Measurements from ENCODE around the gene RUVBL1.
"Not testable (repeated sequence)": the region's sequence is repeated elsewhere in the genome, so short reads cannot be mapped to it uniquely, and the experiment has no call there.

Gene RUVBL1

GRCh38 chr3:128123538-128124368, at the start of gene RUVBL1:
RUVBL1 (minus strand) TSS chr3:128123812; CDS start chr3:128123724, 88 bp downstream.
- DNase-seq, result peak; percentile 98

DNA sequence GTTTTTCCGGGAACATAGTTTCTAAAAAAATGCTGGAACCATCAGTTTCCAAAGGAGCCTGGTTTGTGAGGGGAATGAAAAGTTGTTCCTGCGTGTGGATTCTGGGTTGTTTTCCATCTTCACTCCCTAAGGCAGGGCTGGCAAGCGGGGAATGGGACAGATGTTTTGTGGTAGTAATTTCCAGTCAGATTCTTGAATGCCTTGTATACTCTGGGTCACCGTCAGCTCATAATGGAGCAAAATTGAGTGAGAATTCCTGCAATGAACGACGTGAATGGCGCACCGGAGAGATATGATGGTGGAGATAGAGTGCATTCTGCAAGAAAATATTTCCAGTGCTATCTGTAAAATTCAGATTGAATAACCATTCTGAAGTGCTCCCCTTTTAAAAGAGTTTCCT, 49.6 kb upstream of the RUVBL1 start:
- no peak for DNase-seq

GRCh38 chr3:128170866-128171516, 47.4 kb upstream of the RUVBL1 start:
- DNase-seq, result peak; percentile 73

DNA sequence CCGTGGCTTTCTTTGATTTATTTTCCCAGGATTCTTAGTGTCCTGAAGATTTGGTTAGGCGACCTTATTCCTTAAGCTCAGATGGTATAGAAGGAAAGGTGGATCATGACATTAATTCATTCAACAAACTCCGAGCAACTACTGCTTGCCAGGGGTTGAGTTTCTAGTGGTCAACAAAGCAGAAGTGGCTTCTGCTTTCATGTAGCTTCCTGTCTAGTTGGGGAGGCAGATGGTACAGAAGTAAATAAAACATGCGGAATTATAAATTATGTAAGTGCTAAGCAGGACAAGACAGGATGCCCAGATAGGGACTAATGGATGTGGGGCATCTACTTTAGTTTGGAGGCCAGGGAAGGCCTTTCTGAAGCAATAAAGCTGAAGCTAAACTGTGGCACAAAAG, 45.2 kb upstream of the RUVBL1 start:
- no peak for DNase-seq

DNA sequence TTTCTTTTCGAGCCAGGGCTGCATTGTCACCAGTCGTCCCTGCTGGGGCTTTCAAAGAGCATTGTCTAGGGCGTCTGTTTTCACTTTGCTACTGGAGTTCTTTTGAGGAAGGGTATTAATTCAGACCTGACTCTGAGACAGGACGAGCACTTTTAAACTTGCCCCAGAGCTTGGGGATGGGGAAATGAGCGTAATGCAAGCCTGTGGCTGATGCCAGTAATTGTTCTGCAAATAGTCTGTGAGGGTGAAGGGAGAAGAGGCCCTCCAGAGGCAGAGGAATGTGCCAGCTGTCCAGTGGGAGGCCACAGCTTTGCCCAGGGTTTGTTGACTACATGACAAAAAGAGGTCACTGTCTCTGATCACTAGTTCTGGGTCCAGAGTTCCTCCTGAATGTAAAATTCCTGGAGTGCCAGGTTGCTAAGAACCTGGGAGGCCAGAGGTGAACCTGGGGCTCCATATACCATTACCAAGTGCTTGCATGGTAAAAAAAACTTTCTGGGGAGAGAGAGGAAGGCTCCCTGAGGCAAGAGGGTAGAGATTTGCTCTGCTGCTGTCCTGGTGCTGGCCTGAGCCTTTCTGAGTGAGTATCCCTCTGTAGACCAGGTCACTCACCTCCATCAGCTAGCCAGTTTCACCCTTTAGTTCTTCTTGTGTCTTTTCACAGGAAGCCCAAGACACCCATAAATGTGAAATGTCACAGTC, 44.5 kb upstream of the RUVBL1 start:
- DNase-seq, result no peak

DNA sequence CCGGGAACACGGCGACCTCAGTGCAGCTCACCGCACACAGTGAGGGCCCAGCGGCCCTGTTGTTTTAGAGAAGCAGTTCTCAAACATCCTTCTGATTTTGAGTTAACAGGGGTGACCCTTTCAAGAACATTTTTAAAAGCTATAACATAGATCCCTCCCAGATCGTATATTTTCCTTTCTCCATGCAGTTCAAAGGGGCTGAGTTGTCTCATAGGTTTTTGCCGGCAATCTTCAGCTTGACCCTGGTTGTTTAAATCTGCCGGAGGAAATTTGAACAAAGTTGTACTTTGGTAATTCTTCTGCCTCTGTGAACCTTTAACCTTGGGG, 44.0 kb upstream of the RUVBL1 start:
- DNase-seq, result no peak

DNA sequence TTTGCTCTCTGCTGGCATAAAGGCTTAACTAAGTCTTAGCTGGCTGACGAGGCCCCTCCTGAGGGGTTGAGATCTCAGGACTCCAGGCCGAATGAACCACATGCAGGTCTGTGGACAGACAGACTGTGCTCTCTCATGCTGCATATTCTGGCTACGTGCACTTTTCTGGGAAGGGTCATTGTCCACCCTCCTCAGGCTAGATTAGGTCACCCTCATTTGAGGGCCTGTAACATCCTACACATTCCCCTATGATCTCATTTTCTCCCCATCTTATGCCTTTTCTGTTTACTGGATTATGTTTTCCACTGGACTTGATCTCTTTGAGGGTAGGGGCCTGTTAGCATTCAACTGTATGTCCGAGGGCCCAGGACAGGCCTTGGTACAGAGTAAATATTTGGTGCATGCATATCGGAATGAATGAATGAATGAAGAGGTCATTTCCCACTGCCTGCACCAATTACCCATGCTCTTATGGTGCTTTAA, 43.4 kb upstream of the RUVBL1 start:
- no peak for DNase-seq

DNA sequence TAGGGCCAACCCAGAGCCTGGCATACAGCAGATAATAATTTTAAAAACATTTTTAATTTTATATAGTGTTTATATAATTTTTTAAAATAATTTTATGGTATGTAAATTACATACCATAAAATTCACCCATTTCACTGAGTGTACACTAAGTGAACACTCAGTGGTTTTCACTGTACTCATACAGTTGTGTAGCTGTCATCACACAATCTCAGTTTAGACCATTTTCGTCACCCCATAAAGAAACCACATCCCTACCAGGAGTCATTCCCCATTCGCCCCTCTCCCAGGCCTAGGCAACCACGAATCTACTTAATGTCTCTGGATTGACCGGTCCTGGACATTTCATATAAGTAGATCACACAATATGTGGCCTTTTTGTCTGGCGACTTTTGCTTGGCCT, 39.8 kb upstream of the RUVBL1 start:
- no peak for DNase-seq

- DNase-seq, result no peak
These were observed 37.0 kb upstream of the RUVBL1 start for GRCh38 chr3:128160661-128161060.

DNA sequence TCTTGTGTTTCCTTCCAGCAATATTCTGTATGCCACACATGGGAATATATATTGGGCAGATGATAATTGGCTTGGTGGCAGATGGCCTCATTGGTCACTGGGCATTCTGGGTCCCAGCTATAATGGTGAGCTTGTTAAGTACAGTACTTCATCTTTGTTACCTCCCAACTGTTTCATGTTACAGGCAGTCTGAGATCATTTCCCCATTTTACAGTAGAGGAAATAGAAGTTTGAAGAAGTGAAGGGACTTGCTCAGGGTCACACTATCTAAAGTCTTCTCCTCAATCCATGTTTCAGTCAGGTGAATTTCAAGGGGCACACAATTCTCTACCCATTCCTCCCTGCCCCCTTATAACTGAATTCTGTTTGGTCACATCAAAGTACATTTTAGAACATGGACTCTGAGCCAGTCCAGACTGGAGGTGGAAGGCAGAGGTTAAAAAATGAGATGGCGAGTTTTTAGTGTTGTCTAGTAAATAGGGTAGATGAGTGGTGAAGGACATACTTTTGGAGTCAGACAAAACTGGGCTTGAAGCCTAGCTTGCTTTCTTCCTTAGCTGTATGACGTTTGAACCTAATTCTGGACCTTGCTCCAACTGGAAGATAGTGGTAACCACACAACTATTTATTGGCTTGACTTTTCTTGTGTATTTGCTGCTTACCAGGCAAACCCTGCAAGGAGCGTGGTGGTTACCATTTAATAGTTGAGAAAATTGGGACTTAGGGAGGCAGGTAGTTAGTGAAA, 32.2 kb upstream of the RUVBL1 start:
- DNase-seq, result no peak

- not testable (repeated sequence) for DNase-seq
These were observed 30.7 kb upstream of the RUVBL1 start for GRCh38 chr3:128154354-128154753.

GRCh38 chr3:128153156-128154041, 29.8 kb upstream of the RUVBL1 start, which contains the start of gene EEFSEC:
EEFSEC (plus strand) TSS chr3:128153481; CDS start chr3:128153508, 27 bp downstream.
- DNase-seq, result peak; percentile 80

GRCh38 chr3:128152419-128153155, 29.0 kb upstream of the RUVBL1 start:
- DNase-seq, result peak; percentile 77

DNA sequence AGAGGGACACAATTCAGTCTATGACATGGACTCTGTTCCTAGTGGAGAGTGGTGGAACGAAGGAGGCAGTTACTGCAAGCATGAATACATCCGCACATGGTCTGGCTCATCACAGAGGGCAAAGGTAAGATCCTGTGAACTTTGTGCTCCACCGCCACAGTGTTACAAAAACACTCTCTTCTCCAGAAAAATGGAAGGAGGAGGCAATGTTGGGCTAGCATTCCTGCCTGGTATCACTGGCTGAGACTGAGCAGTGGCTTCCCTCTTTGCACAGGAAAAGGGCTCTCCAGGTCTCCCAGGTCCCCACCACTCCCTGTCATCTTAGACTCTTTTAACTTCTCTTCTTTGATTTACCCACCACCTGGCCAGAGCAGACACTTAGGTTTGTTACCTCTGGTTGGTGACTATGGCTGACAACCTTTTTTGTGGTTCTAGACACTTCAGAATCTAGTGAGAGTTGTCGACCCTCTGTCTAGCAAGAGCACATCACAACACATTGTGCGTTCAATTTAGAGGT, 28.2 kb upstream of the RUVBL1 start:
- DNase-seq, result no peak

GRCh38 chr3:128149650-128150049, 26.0 kb upstream of the RUVBL1 start:
- no peak for DNase-seq

- DNase-seq, result no peak
These were observed 22.6 kb upstream of the RUVBL1 start for GRCh38 chr3:128146201-128146600.

- no peak for DNase-seq
These were observed 21.7 kb upstream of the RUVBL1 start for GRCh38 chr3:128145279-128145678.

DNA sequence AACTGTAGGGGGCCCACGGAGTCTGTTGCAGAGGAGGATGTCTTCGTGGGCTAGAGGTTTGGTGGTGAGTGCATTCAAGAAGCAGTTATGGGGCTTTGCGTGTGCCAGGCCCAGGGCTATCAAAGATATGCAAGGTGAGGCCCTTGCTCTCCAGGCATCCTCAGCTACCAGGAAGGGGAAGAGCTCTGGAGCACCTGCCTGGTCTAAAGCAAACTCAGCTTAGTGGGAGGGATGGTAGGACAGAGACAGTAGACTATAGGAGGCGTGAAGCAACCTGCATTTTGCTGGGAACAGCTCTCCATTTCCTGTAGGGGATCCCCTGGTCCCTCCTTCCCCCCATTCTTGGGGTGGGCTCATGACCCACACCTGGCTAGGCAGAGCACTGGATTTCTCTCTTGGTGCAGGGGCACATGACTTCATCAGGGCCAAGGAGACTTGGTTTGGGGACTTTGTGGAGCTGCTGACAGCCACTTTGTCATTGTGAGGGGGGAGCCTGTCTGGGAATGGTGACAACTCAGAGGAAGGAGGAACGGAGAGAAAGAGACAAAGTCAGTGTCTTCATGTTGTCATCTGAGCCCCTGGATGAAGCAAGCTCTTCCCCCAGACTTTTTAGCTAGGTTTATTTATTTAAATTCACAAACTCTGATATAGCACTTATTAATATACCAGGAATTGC, 21.0 kb upstream of the RUVBL1 start:
- DNase-seq, result no peak

DNA sequence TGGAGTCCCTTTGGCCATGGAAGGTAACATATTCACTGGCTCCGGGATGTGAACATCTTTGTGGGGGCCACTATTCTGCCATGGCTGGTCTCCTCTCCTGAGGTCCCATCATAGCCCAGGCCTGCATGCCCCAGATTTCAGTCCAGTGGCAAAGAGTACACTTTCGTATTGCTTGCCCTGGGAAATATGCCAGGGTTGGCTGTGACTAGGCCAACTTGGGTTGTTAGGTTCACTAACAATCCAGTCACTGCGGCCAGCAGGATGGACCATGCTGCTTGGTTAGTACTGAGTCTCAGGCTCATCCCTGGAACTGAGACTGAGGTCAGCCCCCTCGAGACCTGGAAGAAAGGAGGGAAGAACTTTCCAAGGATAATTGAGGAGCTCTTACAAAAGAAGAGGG, 19.9 kb upstream of the RUVBL1 start:
- DNase-seq, result no peak

- peak; percentile 63 for DNase-seq
These were observed 9.8 kb upstream of the RUVBL1 start for GRCh38 chr3:128133273-128133883.

Measured in fibroblast of skin of right biceps (primary cell).